HUDEP-2 (cell line): ENCODE data around the gene SPATA33.
"Not testable (repeated sequence)": the region's sequence is repeated elsewhere in the genome, so short reads cannot be mapped to it uniquely, and the experiment has no call there.

Experiments used
- DNase-seq, 76 experiments: peaks; one replicate each; lab custom pipeline; 2025; ENCODE audit not compliant: unreplicated experiment in 76 of 76; lab: John Stamatoyannopoulos, UW

The SPATA33 gene

DNA sequence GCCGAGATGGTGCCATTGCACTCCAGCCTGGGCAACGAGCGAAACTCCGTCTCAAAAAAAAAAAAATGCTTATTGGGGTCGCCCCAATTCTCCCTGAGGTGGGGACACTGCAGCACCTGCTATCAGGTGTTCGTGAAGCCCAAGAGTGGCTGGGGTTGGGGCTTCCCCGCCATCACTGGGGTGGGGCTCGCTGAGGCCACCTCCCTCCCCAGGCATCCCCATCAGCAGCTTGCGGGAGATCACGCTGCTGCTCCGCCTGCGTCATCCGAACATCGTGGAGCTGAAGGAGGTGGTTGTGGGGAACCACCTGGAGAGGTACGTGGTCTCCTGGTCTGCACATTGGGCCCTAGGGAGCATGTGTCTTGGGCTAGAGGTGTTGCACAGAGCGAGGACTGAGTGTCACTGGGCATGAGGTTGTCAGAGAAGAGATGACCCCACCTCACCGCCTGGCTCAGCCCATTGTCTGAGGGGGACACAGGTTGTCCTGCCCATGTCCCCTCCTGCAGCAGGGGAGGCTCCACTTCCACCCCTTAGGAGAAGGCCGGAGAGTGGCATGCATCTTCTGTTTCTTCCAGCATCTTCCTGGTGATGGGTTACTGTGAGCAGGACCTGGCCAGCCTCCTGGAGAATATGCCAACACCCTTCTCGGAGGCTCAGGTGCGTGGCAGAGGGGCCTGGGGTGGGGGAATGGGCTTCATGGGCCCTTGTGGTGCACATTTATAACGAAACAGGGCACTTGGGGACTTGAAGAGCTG lies 33.8 kb downstream of the SPATA33 start:
- DNase-seq = no peak

DNA sequence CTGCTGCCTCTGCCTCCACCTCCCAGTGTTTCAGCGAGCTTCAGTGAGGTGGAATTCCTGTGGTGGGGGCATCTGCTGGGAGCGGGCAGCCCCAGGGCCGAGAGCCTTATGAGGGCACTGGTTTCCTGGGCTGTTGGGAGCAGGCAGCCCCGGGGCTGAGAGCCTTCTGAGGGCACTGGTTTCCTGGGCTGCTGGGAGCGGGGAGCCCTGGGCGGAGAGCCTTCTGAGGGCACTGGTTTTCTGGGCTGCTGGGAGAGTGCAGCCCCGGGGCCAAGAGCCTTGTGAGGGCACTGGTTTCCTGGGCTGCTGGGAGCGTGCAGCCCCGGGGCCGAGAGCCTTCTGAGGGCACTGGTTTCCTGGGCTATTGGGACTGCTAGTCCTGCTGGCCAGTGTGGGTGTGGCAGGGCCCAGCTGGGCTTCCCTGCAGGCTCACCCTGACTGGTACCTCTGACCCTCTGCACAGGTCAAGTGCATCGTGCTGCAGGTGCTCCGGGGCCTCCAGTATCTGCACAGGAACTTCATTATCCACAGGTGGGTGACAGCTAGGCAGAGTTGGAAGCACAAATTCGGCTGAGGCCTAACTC lies 34.4 kb downstream of the SPATA33 start:
- DNase-seq = no peak

DNA sequence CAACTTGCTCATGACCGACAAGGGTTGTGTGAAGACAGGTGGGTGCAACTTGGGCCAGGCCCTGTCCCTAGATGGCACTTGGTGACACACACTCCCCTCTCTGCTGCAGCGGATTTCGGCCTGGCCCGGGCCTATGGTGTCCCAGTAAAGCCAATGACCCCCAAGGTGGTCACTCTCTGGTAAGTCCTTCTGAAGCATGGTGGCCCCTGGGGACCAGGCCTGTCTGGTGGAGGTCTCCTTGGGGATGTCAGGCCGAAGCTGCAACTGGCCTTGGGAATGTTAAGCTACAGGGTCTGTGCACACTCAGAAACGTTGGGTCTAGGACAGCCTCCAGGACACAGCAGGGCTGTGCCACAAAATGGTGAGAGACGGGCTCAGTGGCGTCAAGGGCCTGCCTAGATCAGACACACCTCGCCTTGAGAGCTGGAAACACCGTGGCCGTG lies 35.7 kb downstream of the SPATA33 start:
- DNase-seq = no peak

DNA sequence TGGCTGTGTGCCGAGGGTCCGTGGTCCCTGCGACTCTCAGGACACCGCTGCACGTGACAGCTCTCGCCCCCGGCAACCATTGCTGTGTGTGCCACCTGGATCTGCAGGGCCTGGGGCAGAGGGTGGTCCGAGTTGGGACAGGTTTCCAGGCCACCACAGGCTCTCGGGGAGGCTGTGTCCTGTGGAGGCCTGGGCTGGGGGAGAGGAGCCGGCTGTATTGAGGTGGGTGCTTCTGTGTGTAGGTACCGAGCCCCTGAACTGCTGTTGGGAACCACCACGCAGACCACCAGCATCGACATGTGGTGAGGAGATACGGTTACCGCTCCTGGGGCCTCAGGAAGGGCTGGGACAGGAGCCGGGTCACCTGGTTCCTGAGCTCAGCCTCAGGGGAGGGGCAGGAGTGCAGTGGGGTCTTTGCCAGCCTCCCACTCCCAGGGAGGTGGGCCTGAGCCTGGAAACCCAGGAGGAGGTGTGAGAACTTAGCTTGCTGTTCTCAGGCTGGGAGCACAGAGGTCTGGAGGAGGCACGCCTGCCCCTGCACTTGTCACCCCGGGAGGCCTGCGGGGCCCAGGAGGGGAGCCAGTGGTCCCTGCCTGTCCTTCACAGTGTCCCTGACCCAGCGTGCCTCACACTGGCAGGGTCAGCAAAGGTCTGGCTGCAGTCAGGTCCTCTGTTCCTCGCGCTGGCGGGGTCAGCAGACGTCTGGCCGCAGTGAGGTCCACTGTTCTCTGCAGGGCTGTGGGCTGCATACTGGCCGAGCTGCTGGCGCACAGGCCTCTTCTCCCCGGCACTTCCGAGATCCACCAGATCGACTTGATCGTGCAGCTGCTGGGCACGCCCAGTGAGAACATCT lies 36.5 kb downstream of the SPATA33 start:
- peak in 9 of 76 experiments; percentile 12 to 69 (median 51) for DNase-seq

DNA sequence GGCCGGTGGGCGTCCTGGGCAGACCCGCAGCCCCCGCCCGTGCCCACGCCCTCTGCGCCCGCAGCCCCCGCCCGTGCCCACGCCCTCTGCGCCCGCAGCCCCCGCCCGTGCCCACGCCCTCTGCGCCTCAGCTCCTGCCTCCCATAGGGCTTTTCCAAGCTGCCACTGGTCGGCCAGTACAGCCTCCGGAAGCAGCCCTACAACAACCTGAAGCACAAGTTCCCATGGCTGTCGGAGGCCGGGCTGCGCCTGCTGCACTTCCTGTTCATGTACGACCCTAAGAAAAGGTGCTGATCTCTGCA lies 37.1 kb downstream of the SPATA33 start:
- DNase-seq = peak in 63 of 76 experiments; percentile 16 to 89 (median 73)

DNA sequence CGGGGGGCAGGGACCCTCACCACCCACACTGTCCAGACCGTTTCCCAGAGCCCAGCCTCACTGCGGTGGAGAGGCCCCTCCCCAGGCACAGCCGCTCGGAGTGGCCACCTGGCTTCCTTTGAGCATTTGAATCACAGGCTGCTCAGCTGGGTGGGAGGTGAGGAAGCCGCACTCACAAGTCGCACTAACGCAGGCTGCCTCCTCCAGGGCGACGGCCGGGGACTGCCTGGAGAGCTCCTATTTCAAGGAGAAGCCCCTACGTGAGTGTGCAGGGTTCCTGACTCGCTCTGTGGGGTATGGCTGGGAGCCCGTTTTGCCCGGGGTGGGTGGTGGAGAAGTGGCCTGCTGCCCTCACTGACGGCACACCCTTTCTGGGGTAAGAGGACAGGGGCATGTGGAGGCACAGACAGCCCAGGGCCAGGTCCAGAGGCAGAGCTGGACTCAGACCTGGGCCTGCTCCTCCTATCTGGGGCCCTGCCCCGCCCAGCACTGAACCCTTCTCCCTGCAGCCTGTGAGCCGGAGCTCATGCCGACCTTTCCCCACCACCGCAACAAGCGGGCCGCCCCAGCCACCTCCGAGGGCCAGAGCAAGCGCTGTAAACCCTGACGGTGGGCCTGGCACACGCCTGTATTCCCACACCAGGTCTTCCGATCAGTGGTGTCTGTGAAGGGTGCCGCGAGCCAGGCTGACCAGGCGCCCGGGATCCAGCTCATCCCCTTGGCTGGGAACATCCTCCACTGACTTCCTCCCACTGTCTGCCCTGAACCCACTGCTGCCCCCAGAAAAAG lies 37.6 kb downstream of the SPATA33 start:
- no peak for DNase-seq

DNA sequence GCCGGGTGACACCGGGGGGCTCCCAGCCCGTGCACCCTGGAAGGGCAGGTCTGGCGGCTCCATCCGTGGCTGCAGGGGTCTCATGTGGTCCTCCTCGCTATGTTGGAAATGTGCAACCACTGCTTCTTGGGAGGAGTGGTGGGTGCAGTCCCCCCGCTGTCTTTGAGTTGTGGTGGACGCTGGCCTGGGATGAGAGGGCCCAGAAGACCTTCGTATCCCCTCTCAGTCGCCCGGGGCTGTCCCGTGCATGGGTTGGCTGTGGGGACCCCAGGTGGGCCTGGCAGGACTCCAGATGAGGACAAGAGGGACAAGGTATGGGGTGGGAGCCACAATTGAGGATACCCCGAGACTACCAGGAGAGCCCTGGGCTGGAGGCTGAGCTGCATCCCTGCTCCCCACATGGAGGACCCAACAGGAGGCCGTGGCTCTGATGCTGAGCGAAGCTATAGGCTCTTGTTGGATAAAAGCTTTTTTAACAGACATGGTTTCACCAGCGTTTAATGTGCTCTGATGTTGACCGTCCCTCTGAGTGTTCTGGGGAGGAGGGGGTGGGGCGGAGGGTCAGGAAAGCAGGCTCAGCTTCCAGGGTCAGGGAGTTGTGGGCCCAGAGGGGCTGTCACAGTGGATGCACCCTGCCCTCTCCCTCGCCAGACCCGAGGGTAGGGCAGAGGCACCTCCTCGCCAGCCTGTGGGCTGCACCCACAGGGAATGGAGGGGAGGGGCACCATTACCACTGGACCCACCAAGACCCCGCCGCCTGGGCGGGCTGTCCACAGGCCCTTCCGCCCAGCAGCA lies 38.4 kb downstream of the SPATA33 start:
- no peak for DNase-seq

DNA sequence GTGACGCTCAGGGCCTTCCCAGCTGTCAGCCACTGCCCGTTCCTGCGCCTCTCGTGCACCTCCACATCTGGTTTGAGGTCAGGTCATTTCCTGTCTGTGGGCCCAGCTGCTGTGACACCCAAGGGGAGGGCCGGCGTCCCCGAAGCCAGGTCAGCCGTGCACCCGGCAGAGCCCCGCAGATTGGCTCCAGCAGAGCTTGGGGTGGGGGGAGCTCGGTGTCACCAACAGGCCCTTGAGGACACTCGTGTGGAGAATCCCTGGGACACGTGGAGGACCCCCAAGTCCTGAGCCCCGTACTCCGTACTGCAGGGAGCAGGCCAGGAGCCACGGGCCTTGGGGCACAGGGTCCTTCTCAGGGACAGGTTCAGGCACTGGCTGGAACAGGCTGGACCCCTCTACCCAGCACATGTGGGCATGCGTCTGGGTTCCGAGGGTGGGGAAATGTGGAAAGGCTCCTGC lies 39.1 kb downstream of the SPATA33 start:
- DNase-seq = no peak

DNA sequence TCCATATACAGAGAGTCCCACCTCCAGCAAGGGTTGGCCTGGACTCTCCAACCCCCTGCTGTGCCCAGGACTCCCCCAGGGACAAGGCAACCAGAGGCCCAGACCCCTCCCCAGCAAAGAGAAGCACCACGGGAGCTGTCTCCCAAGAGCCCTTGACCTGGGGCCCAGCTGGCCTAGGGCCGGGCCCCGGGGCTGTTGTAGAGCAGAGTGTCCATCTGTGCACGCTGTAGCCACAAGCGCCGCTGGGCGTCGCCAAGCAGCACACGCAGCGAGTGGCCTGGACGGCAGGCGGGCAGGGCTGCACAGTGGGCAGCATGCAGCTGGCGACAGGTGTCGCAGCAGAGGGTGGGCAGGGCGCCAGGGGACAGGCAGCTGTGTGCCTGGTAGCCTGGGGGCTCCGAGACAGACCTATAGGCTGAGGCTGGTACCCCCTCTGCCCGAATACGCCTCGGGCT lies 39.6 kb downstream of the SPATA33 start:
- DNase-seq = no peak

DNA sequence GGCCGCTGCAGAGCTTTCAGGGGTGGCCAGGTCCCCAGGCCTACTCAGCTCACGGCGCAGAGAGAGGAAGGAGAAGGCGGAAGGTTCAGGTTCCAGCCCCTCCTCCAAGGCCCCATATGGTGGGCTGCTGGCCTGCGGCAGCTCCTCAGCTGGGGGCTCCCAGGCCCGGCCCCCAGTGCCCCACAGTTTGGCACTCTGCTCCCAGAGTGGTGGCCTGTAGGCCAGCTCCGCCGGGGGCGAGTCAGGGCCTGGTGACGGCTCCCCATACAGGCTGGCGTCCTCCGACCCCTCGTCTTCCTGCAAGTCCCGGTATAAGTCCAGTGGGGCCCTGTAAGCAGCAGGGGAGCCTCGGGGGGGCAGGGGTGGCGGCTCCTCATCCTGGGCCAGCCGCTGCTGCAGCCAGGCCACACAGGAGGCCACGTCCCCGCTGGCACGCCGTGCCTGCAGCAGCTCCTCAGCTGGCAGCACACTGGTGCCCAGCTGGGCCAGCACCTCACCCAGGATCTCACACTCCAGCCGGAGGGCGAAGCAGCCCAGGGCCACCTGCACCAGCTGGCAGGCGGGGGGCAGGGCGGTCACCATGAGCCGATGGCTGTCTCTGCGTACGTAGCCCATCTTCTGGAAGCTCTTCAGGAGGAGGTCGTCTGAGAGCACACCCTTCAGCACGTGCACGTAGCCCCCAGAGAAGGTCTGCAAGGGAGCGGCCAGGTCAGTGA lies 40.1 kb downstream of the SPATA33 start:
- DNase-seq = no peak

DNA sequence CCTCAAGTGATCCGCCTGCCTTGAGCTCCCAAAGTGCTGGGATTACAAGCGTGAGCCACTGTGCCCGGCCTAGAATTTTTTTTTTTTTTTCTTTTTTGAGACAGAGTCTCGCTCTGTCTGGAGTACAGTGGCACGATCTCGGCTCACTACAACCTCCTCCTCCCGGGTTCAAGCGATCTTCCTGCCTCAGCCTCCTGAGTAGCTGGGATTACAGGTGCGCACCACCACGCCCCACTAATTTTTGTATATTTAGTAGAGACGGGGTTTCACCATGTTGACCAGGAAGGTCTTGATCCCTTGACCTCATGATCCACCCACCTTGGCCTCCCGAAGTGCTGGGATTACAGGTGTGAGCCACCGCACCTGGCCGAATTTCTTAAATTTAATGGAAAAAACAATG lies 41.1 kb downstream of the SPATA33 start:
- not testable (repeated sequence) for DNase-seq

DNA sequence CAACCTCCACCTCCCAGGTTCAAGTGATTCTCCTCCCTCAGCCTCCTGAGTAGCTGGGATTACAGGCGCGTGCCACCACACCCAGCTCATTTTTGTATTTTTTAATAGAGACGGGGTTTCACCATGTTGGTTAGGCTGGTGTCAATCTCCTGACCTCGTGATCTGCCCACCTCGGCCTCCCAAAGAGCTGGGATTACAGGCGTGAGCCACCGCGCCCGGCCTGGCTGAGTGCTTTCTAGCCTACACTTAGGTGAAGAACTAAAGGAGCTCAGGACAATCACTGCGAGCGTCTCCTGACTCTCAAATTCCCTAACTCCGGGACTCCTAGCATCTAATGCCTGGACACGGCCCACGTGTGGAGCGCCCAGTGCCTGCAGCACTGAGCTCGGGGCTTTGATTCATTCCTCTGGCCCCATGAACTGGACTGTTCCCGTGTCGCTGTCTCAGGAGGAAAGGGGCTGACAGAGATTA lies 42.0 kb downstream of the SPATA33 start:
- DNase-seq = not testable (repeated sequence)

DNA sequence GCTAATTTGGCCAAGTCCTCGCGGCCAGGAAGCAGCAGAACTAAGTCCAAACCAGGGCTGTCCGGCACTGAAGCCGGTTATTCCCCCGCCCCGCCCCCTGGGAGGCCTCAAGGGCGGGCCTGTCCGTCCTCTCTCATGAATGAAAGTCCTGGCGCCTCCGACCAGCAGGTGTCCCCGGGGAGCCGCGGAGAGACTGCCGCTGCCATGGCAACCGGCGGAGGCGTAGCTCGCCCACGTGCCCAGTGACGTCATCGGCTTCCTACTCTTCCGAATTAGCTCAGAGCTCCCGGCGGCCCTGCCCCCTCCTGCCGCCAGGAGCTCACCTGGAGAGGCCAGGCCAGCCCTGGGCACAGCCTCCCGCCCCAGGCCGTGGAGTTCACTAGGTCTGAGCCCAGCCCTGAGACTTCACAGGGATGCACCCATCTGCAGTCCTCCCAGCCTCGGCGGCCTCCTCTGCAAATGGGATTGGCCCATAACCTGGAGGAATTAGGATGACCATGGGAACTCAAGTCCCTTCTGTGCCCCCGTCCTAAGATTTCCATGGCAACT lies 42.5 kb downstream of the SPATA33 start:
- DNase-seq = peak in 74 of 76 experiments; percentile 68 to 99 (median 95)

DNA sequence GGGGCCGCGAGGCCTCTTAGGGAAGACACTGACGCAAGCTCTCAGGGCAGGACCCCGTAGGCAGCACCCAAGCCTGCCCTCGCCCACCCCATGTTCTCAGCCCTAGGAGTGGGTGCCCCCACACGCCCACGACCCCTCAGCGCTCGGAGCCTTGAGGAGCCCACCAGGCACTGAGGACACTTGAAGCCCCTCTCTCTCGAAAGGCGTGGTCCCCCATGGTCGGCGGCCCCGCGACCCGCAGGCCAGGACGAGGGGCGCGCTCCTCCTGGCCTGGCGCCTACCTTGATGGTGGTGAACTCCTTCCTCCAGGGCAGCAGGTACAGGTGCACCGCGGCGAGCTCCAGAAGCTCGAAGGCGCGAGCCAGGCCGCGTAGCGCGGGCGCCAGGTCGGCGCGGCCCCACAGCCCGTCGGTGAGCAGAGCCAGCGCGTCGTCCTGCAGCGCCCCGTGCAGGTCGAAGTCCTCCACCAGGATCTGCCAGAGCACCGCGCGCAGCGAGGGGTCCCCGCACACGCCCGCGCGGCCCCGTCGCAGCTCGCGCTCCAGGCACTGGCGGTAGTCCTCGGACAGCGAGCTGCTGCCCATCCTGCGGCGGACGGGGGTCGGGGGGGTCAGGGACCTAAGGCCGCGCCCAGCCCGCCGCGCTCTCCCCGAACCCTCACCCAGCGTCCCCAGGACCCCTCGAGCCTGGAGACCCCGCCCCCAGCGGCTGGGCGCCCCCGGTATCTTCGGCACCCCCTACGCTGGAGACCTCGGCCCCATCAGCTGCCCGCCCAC lies 43.2 kb downstream of the SPATA33 start:
- peak in 29 of 76 experiments; percentile 10 to 59 (median 29) for DNase-seq

DNA sequence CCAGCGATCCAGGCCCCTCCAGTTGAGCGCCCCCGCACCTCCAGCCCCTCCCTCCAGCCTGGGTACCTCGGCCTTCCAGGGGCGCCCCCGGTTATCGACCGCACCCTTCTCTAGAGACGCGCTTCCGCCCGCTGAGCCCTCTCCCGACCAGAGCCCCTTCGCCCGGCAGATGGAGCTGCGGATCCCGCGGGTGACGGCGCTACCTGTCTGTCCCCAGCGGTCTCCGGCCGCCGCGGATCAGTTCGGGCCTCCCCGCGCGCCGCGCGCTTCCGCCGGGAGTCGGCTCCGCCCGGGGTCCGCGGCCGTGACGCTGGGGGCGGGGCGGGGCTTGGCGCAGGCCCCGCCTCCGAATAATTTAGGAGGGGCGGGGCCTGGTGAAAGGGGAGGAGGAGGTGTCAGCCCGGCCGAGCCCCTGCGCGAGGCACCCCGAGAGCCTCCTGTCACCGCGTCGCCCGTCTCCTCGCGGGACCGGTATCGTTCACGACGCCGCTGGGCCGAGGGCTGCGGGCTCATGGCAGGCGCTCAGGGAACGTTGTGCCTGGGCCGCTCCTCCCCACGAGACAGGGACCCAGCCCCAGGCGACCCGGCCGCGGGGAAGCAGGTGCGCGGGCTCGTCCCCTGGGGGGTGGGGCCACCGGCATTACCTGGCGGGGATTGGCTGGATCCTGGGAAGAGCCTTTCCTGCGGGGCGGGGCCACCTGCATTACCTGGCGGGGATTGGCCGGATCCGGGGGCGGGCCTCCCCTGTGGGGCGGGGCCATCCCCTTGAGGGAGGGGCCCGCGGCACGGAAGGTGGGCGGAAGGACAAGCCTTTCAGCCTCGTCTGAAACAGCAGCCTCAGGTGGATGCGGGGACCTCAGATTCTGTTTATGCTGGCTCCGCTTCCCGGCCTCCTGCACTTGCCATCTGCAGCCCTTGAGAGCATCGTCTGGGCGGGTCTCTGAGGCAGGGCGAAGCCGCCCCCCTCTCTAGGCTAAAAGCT lies 44.1 kb downstream of the SPATA33 start, which contains the start of gene SPATA2L:
Gene SPATA2L (minus strand): TSS at position 281 of the 982 bp plus-strand sequence. CDS start 473 bp downstream, outside the sequence.
- peak in 73 of 76 experiments; percentile 64 to 99 (median 93) for DNase-seq

DNA sequence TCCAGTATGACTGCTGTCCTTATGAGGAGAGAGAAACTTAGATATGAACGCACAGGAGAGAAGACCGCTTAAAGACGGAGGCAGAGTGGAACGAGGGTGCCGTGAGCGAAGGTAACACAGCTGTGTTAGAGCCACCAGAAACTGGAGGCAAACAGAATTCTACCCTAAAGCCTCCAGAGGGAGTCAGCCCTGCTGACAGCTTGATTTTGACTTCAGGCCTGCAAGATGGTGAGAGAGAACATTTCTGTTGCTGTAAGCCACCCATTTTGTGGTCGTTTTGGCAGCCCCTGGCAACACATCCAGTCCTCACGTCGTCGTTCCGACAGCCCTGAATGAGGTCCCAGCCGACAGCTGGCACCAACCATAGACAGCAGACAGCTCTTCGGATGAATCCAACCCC lies 46.6 kb downstream of the SPATA33 start:
- no peak for DNase-seq

DNA sequence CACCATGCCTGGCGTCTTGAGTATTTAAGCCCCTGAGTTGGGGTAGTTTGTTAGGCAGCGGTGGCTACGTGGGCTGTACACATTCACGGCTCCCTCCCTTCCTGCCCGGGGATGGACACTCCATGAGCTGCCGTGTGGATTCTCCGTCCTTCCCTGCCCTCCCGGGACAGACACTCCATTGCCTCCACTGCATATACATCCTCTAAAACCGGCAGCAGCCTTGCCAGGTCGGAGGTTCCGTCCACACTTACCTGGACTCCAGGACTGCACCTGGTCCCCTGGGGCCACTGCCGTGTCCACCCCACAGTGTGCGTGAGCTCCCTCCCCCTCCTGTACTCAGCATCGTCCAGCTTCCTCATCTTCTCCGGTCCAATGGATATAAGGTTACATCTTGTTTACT lies 47.4 kb downstream of the SPATA33 start:
- DNase-seq = no peak
